ENCODE data around the gene ISM2.
"Not testable (repeated sequence)": the region's sequence is repeated elsewhere in the genome, so short reads cannot be mapped to it uniquely, and the experiment has no call there.

Gene ISM2

GRCh38 chr14:77498120-77498979, at the start of gene ISM2:
Gene ISM2, minus strand, starts transcription at chr14:77498816. Its CDS starts 23 bp downstream, at chr14:77498793.
- no peak for DNase-seq

GRCh38 chr14:77547512-77548180, 49.0 kb upstream of the ISM2 start:
- no peak for DNase-seq

GRCh38 chr14:77545171-77545570, 46.6 kb upstream of the ISM2 start:
- DNase-seq, result not testable (repeated sequence)

GRCh38 chr14:77544571-77544970, 46.0 kb upstream of the ISM2 start:
- DNase-seq, result no peak

- no peak for DNase-seq
These were observed 45.2 kb upstream of the ISM2 start for GRCh38 chr14:77543637-77544334.

GRCh38 chr14:77543240-77543551, 44.6 kb upstream of the ISM2 start:
- DNase-seq, result no peak

- DNase-seq, result no peak
These were observed 44.0 kb upstream of the ISM2 start for GRCh38 chr14:77542421-77543239.

- DNase-seq, result no peak
These were observed 43.3 kb upstream of the ISM2 start for GRCh38 chr14:77541905-77542304.

GRCh38 chr14:77536951-77537350, 38.3 kb upstream of the ISM2 start:
- DNase-seq, result not testable (repeated sequence)

- no peak for DNase-seq
These were observed 32.5 kb upstream of the ISM2 start for GRCh38 chr14:77531071-77531470.

GRCh38 chr14:77529963-77530362, 31.3 kb upstream of the ISM2 start:
- DNase-seq, result no peak

GRCh38 chr14:77529213-77529612, 30.6 kb upstream of the ISM2 start:
- DNase-seq, result no peak

GRCh38 chr14:77528701-77529100, 30.1 kb upstream of the ISM2 start:
- DNase-seq, result not testable (repeated sequence)

GRCh38 chr14:77526266-77526665, 27.6 kb upstream of the ISM2 start:
- no peak for DNase-seq

GRCh38 chr14:77524536-77524935, 25.9 kb upstream of the ISM2 start:
- no peak for DNase-seq

GRCh38 chr14:77523109-77523508, 24.5 kb upstream of the ISM2 start:
- DNase-seq, result no peak

GRCh38 chr14:77520555-77520954, 21.9 kb upstream of the ISM2 start:
- DNase-seq, result no peak

GRCh38 chr14:77516126-77516525, 17.5 kb upstream of the ISM2 start:
- DNase-seq, result no peak

- no peak for DNase-seq
These were observed 13.0 kb upstream of the ISM2 start for GRCh38 chr14:77511486-77512162.

GRCh38 chr14:77509366-77509765, 10.8 kb upstream of the ISM2 start:
- DNase-seq, result no peak

GRCh38 chr14:77508876-77509275, 10.3 kb upstream of the ISM2 start:
- DNase-seq, result no peak

- no peak for DNase-seq
These were observed 9.6 kb upstream of the ISM2 start for GRCh38 chr14:77508249-77508648.
